ENCODE measurements around the gene GPATCH3.
"Not testable (repeated sequence)": the region's sequence is repeated elsewhere in the genome, so short reads cannot be mapped to it uniquely, and the experiment has no call there.

Gene GPATCH3, protein sequence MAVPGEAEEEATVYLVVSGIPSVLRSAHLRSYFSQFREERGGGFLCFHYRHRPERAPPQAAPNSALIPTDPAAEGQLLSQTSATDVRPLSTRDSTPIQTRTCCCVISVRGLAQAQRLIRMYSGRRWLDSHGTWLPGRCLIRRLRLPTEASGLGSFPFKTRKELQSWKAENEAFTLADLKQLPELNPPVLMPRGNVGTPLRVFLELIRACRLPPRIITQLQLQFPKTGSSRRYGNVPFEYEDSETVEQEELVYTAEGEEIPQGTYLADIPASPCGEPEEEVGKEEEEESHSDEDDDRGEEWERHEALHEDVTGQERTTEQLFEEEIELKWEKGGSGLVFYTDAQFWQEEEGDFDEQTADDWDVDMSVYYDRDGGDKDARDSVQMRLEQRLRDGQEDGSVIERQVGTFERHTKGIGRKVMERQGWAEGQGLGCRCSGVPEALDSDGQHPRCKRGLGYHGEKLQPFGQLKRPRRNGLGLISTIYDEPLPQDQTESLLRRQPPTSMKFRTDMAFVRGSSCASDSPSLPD

DNA sequence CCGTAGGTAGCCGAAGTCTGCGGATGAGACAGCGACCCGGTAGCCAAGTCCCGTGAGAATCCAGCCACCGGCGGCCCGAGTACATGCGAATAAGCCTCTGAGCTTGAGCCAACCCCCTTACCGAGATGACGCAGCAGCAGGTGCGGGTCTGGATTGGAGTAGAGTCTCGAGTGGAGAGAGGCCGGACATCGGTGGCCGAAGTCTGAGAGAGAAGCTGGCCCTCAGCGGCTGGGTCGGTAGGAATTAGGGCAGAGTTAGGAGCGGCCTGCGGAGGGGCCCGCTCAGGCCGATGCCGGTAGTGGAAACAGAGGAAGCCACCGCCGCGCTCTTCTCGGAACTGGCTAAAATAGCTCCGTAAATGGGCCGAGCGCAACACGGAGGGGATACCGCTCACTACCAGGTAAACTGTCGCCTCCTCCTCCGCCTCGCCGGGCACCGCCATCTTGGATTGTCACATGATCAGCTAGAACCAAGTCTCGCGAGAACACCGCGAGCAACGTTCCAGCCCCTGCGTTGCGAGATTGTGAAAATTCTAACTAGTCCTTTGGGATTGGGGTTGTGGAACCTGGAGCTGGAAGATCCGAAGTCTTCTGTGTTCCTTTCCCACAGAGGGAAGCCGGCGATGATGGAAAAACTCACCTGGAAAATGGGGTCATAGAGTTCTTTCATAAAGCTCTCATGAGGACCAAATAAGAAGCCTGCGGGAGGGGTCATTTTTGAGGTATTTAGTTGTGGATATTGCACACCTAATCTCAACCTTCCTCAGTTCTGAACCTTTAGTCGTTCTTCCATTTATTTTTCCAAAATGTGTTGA, at the start of gene GPATCH3:
Gene GPATCH3, minus strand, starts transcription at position 467 of the 814 bp plus-strand sequence. Its CDS starts 25 bp downstream, at position 442.
- DNase-seq (ENCODE audit: low read depth), result peak; percentile 94

- DNase-seq (ENCODE audit: low read depth), result peak; percentile 31
Measured at GRCh38 chr1:26949926-26950319, 49.7 kb upstream of the GPATCH3 start.

GRCh38 chr1:26949266-26949925, 49.1 kb upstream of the GPATCH3 start:
- no peak for DNase-seq (ENCODE audit: low read depth)

- not testable (repeated sequence) for DNase-seq (ENCODE audit: low read depth)
Measured at GRCh38 chr1:26948725-26949057, 48.4 kb upstream of the GPATCH3 start.

- no peak for DNase-seq (ENCODE audit: low read depth)
Measured at GRCh38 chr1:26946270-26946669, 46.0 kb upstream of the GPATCH3 start.

GRCh38 chr1:26945728-26946127, 45.5 kb upstream of the GPATCH3 start:
- DNase-seq (ENCODE audit: low read depth), result no peak

- no peak for DNase-seq (ENCODE audit: low read depth)
Measured at GRCh38 chr1:26945138-26945537, 44.9 kb upstream of the GPATCH3 start.

DNA sequence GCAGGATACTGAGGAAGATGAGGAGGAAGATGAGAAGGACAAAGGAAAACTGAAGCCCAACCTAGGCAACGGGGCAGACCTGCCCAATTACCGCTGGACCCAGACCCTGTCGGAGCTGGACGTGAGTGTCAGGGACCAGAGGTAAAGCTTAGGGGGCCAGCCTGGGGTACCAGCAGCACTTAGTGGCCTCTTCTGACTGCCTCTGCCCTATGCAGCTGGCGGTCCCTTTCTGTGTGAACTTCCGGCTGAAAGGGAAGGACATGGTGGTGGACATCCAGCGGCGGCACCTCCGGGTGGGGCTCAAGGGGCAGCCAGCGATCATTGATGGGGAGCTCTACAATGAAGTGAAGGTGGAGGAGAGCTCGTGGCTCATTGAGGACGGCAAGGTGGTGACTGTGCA, 42.4 kb upstream of the GPATCH3 start:
- no peak for DNase-seq (ENCODE audit: low read depth)

DNA sequence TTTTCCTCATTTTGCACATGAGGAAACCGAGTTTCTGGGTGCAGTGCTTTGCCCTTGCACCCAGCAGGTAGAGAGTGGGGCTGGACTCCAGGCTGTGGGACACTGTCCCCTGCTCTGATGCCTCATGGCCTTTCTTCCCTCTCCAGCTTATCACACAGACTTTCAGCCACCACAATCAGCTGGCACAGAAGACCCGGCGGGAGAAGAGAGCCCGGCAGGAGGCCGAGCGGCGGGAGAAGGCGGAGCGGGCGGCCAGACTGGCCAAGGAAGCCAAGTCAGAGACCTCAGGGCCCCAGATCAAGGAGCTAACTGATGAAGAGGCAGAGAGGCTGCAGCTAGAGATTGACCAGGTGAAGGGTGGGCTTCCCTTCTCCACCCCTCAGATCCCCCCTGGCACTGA, 41.0 kb upstream of the GPATCH3 start:
- DNase-seq (ENCODE audit: low read depth), result no peak

- DNase-seq (ENCODE audit: low read depth), result no peak
Measured at GRCh38 chr1:26938659-26939025, 38.4 kb upstream of the GPATCH3 start.

GRCh38 chr1:26938004-26938658, 37.9 kb upstream of the GPATCH3 start:
- no peak for DNase-seq (ENCODE audit: low read depth)

DNA sequence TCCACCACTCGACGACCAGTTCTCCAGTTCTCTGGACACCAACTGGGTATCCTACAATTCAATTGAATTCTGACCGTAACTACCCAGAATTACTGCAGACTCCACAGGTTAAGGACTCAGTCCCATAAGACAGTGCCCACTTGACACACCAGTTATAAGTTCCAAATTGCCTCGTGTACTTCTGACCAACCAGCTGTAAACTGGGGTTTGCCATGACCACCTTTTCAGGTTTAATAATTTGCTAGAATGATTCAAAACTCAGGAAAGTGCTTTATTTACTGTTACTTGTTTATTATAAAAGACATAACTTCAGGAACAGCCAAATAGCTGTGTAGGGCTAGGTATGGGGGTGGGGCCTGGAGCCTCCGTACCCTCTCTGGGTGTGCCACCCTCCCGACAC, 36.6 kb upstream of the GPATCH3 start:
- no peak for DNase-seq (ENCODE audit: low read depth)

DNA sequence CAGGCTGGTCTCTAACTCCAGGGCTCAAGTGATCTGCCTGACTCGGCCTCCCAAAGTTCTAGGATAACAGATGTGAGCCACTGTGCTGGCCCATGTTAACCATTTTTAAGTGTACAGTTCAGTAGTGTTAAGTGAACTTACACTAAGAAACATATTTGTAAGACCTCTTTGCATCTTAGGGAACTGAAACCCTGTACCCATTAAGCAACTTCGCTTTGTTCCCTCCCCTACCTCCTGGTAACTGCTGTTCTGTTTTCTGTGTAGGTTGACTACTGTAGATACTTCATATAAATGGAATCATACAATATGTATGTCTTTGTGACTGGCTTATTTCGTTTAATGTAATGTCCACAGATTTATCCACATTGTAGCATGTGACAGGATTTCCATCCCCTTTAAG, 32.3 kb upstream of the GPATCH3 start:
- no peak for DNase-seq (ENCODE audit: low read depth)

GRCh38 chr1:26923711-26924110, 23.4 kb upstream of the GPATCH3 start:
- DNase-seq (ENCODE audit: low read depth), result peak; percentile 89

- peak; percentile 32 for DNase-seq (ENCODE audit: low read depth)
Measured at GRCh38 chr1:26922901-26923300, 22.6 kb upstream of the GPATCH3 start.

GRCh38 chr1:26922431-26922729, 22.1 kb upstream of the GPATCH3 start:
- DNase-seq (ENCODE audit: low read depth), result no peak

GRCh38 chr1:26921540-26922430, 21.5 kb upstream of the GPATCH3 start, which contains the start of gene NUDC:
Gene NUDC, plus strand, starts transcription at chr1:26921743. Its CDS starts 106 bp downstream, at chr1:26921849.
- peak; percentile 98 for DNase-seq (ENCODE audit: low read depth)

GRCh38 chr1:26921126-26921539, 20.9 kb upstream of the GPATCH3 start:
- no peak for DNase-seq (ENCODE audit: low read depth)

DNA sequence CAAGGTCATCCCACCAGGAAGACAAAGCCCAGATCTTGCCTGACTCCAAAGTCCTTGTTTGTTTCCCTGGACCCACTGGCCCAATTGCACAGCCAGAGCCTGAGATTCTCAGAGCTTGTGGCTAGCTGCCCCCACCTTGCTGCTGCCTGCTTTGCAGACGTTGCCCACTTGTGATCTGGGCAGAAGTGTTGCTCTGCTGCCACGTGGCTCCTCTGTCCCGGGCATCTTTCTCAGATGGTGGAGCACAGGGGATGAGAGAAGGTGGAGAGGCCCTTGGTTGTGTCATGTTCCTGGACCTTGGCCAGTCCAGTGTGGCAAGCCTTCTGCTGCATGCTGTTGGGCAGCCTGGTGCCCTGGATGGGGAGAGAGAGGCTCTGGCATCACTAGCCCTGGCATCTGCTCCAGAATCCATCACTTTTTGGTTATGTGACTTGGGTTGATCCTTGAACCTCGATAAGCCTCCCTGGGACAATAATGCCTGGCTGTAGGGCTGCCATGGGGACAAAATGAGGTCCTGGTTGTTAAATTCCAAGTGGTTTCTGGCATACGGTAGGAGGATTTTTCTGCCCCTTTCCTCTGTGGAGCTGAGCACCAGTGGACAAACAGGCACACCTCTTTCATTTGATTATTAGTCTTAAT, 15.1 kb upstream of the GPATCH3 start:
- no peak for DNase-seq (ENCODE audit: low read depth)

DNA sequence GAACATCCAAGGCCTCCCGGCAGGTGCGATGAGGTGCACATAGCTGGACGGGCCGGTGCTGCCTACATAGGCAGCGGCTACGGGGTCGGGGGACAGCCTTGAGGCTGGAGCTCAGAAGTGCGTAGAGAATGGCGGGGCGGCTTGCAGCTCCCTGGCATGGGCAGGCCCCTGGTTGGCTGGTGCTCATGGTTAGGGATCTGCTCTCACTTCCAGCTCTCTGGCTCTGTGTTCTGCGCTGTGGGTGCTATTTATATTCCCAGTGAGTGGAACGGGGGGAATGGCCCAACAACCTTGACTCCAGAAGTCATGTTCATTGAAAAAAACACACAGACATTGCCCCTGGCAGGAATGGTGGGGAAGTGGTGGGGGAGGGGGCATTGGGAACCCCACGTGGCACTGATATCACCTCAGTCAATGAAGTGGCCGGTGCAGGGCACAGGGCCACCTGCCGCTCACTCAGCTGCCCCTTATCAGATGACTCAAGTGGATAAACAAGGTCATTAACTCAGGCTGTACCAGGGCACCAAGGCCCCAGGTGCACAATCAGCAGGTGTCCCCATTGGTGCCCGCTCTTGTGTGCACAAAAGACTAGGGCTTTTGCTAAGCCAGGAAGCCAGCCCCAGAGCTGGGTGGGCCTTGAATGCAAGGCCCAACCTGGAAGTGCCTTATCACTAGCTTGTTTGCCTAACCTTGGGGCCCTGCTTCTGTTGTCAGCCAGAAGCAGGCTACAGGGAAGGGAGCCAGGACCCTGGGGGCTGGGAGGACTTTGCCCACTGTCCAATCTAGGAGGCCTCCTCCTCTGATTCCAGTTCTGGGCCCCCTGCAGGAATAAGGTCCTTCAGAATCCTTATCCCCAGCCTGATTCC, 13.7 kb upstream of the GPATCH3 start, which contains the start of gene NR0B2:
Gene NR0B2, minus strand, starts transcription at position 222 of the 866 bp plus-strand sequence. Its CDS starts 35 bp downstream, at position 187.
- DNase-seq (ENCODE audit: low read depth), result no peak

Measured in ELR (cell line).